Ureter (tissue), 1 donor: ENCODE data around the gene LIF. TPM values are rescaled to one million over a fixed set of nuclear protein-coding genes. Genes with fewer than 3 reads are reported as not detected.
"Not testable (repeated sequence)": the region's sequence is repeated elsewhere in the genome, so short reads cannot be mapped to it uniquely, and the experiment has no call there.

Source experiments
- DNase-seq: peaks from one replicate; pipeline ENCODE4 v3.0.0-alpha.2; 2020; ENCODE audit warnings: low spot score
- total RNA-seq: library from RNA; stranded (reverse); gene quantifications from one replicate; pipeline ENCODE4 v1.2.4, GENCODE V29; 2023
- donor health status: DM: yes; HTN: yes; CAD: no.

Gene LIF
- total RNA-seq, 1 donor from 2014 or later: 2.1 TPM

DNA sequence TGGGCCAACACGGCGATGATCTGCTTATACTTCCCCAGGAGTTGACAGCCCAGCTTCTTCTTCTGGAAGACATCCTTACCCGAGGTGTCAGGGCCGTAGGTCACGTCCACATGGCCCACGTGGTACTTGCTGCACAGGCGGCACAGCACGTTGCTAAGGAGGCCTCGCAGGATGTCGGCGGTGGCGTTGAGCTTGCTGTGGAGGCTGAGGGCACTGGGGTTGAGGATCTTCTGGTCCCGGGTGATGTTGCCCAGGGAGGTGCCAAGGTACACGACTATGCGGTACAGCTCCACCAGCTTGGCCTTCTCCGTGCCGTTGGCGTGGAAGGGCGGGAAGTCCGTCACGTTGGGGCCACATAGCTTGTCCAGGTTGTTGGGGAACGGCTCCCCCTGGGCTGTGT, 2.9 kb downstream of the LIF start:
- DNase-seq: no peak

DNA sequence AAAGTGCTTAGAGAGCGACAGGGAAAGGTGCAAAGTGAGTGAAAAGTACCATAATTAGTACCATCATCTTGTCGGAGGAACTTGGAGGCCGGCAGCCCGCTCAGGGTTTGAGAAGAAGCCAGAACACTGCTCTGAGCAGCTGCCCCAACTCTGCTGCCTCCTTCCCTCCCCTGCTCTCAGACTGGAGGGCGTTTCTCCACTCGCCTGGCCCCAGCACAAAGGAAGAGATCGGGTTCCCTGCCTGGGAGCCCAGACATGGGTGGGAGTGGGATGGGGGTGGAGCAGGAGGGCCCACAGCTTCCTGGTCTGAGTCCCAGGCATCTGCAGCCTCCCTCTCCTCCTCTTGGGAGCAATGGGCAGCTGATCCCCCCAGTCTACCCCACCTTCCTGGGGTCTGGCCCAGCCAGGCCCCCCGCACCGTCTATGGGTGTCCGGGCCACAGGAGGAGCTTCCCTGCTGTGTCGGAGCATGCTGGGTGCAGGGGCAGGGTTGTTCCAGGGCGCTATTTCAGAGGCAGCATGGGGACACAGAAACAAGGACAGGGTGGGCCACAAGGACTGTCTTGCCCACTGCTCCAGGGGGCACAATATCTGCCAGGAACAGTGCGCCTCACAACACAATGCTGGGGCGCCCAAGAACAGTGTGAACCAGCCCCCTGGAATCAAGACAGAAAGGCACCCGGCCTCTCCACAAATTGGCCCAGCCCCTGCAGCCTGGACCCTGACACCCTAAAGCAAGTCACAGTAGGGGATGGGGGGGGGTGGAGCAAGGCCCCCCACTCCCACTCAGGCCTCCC, 4.8 kb downstream of the LIF start:
- no peak for DNase-seq

DNA sequence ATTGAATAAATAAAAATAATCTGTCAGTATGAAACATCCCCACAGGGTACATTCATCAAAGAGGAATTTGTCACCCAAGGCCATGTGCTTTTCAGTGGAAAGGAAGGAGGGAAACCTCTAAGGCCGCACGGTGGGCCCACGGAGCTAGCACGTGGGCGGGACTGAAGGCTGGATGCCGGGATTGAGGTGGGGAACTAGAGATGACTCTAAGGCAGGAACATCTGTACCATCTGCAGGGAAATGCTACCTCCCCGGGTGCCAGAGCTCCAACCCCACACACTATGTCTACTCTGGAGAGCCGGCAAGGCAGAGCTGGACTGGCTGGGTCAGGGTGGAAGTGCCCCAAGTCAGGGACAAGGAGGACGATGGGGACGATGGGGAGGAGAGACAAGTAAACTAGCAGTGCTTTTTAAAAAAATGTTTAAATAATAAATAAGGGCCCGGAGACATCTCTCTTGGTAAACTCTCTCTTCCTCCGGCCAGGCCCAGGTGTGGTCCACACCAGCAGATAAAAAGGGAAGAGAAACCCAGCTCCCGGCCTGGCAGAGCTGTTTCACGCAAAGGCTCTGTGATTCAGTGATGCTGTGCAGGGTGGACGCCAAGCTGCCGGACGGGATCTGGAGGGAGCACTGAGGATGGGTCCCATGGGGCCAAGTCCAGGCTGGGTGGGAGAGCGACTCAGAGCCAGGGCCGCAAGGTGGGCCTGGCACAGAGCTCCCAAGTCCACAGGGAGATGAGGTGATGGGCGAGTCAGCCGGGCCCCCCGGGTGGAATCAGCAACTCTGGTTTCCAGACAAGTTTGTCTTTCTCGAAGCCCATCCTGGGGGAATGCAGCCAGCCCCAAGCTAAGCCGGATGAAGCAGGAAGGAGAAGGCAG, 5.8 kb downstream of the LIF start:
- DNase-seq: no peak

DNA sequence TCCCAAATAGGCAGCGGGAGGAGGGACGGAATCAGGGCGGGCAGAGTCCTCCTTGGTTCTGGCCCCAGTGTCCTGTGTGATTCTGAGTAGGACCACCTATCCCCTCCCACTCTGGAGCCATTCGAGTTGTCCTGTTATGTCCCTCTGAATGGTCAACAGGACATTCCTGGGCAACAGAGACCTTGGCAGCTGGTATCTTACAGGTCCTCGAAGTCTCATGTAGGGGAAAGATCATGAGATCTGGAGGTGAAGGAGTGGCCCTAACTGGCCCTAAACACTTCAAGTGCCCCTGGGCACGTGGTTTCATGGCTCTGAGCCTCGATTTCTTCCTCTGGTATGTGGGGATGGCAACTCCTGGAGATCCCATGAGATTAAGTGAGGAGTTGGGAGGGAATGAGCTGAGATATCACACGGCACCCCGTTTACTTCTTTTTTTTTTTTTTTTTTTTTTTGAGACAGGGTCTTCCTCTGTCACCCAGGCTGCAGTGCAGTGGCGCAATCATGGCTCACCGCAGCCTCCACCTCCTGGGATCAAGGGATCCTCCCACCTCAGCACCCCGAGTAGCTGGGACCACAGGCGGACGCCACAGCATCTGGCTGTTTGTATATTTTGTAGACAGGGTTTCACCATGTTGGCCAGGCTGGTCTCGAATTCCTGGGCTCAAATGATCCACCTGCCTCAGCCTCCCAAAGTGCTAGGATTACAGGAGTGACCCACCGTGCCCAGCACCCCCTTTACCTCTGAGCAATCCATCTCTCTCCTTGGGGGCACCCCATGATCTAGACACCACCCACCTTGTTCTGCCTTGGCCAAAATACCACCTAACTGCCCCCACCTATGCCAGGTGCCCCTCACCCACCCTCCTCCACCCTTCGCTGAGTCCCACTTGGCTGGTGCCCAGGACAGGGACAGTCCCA, 6.8 kb downstream of the LIF start:
- DNase-seq: no peak

DNA sequence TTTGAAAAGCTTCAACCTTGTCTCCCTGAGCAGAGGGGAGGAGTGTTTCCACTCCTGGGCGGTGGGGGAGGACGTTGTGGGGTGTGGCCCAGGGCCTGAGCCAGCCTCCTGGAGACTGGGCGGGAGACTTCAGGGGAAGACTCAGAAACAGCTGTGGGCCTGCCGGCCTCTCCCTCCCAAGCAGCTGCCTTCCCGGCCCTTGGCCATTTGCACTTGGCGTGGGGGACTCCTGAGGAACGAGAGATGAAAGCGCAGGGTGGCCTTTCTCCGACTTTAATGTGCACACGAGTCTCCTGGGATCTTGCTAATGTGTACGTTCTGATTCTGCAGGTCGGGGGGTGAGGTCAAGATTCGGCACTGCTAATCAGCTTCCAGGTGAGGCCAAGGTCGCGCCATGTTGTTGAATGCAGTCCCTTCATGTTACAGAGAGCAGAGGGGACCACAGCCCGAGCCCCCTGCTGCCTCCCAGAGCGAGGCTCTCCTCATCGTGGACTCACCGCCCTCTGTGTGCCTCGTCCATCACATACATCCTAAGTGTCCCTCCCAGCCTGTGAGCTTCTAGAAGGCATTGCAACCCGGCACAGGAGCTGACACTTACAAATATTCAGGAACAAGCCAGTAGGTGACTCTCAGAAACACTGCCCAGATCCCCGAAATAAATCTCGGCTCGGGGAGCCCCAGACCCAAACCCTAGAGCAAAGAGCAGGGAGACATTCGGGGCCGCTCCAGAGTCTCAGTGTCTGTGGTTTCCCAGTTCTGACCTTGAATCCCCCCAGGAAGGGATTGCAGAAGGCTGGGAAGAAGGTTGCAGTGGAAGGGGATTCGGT, 7.7 kb downstream of the LIF start:
- DNase-seq: no peak

DNA sequence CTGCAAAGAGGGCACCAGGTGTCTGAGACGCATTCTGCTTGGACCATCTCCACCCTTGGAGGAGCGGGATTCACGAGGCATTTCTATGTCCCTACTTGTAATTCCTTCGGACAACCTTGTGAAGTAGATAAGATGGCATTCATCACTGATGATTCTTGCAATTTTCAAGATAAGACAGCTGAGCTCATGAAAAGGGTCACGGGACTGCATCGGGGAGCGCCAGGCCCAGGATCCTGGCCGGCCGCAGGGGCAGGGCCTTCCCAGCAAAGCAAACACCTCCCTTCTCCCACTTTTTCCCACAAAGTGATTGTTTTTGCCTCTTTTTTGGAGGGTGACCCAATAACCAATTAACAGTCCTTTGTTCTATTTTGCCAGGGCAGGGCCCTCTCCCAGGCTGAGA, 8.4 kb downstream of the LIF start:
- DNase-seq: no peak

DNA sequence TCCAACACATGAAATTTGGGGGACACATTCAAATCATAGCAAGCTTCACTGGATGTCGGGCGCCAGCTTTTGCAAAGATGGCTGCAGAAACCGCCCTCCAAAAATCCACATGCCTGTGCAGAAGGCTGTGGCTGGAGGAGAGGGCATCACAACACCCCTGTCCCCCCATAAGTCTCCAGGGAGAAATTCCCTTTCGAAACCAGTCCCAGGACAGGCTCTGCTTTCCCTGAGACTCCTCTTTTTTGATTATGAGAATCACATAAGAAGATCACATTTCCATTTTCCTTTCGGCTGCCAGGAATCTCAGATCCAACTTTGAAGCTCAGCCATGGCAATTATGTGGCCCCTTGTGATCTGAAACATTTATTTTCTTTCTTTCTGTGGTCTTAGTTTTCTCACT, 9.7 kb downstream of the LIF start:
- no peak for DNase-seq

DNA sequence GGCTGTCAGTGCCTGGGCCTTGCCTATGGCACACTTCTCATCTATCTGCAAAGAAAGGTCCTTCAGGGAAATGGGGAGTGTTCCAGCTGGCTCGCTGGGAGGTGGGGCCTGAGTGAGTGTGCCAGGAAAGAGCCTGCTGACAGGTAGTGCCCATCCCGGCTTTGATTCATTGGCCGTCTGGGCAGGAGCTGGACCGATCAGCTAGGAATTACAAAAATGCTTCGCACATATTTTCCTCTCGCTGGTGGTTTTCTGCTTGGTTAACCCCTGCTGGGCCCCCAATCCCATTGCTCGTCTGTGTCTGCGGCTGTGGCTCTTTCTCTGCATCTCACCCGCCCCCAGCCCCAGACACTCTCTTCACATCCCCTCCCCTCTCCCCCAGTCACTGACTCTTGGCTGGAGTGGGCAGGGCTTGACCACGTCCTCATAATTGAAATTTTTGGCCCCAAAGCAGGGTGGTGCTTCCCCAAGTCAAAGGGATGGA, 10.8 kb downstream of the LIF start:
- no peak for DNase-seq

DNA sequence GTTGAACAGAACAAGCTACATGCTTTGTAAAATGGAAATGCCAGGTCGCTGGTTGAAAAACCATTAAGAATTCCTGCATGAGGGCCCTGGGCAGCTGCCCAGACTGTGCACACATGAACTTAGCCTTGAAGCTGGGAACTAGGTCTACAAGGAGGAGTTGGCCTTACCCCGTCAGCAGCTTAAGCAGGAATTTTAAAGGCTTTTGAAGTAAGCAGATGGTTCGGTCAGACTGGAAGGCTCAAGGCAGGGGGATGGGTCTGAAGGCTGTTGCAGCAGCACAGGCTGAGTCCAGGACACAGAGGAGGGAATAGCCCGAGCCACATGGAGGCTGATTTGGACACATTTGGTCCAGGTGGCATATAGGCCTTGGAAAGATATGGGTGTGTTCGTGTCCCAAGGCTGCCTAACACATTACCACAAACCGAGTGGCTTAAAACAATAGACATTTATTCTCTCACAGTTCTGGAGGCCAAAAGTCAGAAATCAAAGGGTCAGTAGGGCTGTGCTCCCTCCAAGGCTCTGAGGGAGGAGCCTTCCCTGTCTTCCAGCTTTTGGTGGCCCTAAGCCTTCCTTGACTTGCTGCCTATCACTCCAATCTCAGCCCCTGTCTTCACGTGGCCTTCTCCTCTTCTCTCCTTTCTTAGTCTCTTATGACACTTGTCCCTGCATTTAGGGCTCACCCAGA, 11.6 kb downstream of the LIF start:
- DNase-seq: no peak

DNA sequence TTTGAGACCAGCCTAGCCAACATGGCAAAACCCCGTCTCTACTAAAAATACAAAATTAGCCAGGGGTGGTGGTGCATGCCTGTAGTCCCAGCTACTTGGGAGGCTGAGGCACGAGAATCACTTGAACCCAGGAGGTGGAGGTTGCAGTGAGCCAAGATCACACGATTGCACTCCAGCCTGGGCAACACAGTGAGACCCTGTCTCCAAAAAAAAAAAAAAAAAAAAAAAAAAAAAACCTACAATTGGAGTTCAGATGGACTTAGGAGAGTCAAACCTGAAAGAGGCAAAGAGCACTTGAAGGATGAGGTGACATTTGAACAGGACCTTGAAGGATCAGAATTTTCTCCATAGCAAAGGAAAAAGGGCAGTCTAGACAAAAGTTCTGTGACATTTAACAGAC, 12.2 kb downstream of the LIF start:
- not testable (repeated sequence) for DNase-seq

DNA sequence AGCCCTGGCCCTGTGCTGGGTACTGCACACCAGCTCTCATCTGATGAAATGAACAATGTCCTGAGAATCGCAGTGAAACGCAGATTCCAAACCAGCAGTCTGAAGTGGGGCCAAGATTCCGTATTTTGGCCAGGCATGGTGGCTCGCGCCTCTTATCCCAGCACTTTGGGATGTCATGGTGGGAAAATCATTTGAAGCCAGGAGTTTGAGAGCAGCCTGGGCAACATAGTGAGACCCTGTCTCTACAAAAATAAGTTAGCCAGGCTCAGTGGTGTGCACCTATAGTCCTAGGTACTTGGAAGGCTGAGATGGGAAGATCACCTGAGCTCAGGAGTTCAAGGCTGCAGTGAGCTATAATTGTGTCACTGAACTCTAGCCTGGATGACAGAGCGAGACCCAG, 13.0 kb downstream of the LIF start:
- no peak for DNase-seq

DNA sequence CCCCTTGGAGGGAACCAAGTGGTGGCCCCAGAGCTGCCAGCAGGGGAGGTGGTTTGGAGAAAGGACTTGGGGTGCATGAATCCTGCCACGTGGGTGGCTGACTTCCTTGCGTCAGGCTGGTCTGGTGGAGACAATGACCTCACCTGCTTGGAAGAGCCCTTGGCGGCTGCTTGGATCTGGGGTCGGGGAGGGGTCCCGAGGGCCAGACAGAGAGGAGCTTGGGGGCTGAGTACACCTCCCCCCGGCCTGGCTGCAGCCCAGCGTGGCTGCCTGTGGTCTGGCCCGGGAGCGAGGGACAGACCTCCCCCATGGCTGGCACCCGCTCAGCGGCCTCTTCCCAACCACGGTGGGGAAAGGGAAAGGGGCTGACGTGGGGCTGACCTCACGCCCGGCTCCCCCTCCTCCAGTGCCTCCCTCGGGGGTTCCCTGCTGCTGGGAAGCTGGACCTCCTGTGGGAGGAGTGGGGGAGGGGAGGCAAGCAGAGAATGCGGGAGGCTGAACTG, 13.8 kb downstream of the LIF start:
- DNase-seq: no peak

DNA sequence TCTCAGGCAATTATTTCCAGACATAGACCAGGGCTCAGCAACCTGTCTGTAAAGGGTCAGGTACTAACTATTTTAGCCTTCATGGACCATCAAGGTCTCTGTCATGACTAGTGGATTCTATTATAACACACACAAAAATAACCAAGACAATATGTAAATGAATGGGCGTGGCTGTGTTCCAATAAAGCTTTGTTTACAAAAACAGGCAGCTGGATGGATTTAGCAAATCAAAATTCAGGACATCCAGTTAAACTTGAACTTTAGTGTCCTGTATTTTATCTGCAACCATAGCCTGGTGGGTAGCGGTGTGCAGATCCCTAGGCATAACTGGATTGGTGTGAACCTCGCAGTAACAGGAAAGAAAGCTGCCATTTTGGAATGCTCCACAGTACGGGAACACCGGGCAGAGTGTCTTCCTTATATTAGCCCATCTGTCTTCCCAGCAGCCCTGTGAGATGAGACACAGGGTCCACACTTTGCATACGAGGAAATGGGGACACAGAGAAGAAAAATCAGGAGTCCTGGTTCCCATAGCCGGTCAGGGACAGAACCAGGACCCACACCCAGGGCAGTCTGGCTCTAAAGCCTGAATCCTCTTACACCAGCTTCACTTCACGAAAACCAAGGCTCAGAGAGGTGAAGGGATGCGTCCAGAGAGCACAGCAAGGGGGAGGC, 15.6 kb downstream of the LIF start:
- no peak for DNase-seq

DNA sequence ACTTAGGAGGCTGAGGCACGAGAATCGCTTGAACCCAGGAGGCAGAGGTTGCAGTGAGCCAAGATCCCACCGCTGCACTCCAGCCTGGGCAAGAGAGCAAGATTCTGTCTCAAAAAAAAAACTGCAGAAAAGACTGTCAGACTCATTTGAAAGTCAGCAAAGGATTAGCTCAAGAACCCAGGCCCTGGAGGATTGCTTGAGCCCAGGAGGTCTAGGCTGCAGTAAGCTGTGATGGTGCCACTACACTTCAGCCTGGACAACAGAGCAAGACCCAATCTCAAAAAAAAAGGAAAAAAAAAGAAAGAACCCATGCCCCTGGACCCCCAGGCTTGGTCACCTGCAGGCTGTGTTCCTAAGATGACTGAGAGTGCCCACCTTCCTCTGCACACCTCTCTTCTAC, 16.2 kb downstream of the LIF start:
- no peak for DNase-seq

DNA sequence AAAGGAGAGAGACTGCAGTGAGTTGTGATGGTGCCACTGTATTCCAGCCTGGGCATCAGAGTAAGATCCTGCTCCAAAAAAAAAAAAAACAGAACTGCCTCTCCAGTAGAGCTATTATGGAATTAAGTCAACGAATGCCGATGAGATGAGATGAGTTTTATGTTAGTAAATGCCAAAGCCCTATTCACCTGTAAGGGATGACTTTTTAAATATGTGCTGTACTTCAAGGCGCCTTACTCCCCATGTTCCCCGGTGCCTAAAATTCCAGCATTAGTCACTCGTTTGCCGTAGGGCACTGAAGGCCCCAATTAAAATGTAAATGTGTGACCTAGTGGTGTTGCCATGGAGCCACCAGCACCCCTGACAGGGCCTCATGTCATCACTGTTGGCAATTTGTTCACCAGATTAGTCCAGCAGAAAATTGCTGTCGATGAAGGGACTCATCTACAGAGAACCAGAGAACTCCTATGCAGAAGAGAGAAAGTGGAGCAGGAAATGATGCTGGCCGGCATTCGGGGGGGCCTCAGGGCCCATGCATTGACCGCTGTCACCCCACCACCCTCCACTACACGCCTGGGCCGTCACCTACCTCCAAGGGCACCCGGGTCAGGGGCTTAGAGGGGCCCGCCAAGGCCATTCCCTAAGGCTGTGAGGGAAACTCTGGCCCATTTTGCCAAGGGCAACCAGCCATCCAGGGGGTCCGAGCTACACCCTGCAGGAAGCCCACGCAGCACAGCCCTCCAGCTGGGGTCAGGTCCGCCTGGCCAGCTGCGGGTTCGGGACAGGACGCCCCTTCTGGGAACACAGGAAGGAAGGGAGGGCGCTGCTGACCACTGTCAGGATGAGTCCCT, 17.8 kb downstream of the LIF start:
- DNase-seq: no peak

DNA sequence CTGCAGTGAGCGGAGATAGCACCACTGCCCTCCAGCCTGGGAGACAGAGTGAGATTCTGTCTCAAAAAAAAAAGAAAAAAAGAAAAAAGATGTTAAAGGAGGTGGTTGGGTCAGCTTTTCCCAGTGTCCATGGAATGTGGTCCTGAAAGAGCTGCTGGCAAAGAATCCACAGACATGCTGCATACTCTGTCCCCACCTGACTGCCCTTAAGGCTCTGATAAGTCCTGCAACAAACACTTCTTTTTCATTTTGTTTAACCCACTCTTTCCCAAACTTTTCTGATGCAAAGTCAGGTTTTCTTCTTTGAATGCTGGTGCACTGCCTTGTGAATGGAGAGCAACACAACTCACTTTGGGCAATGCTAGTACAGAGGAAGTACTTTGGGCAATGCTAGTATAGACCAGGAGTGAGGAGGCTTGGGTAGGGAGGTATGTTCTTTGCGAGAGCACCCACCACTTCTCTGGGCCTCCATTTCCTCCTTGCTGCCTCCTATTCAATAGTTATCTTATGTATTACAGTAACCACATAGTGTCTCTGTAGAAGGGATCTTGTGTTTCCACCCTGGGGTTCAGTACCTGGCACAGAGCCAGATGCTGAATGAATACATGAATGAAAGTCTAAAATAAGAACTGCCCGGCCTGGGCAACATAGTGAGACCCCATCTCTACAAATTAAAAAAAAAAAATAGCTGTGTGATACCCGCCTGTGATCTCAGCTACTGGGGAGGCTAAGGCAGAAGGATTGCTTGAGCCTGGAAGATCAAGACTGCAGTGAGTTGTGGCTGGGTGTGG, 18.9 kb downstream of the LIF start:
- DNase-seq: no peak

DNA sequence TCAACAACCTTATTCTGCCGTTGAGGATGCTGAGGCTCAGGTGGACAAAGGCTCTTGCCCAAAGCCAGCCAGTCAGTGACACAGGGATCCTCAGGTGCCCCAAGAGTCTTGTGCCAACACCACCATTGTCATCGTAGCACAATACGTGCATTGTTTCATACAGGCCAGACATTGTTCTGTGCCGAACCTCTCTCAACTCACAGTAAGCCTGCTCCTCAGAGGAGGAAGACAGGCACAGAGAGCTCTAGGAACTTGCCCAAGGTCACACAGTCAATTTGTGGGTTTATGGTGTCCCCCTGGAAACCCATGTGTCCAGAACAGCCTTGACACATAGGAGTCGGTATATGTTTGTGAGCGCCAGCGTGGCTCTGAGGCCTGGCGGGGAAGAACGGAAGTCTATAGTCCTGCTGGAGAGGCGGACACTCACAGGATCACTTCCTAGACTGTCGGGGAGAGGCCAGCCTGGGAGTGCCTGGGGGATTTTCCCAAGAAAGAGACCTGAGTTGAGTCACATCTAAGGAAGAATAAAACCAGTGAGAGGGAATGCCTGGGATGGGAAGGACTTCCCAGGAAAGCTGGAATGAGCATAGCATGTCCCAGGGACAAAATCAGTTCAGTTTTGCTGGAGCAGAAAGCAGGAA, 20.2 kb downstream of the LIF start:
- no peak for DNase-seq
